HG03432 (cell line): ENCODE data around the gene CEACAM3.

Experiments used
- ATAC-seq: cut with Tn5 transposase; IDR thresholded peaks from one replicate; pipeline ENCODE4 v1.9.1; 2021; ENCODE audit warnings: mild to moderate bottlenecking, moderate library complexity; ENCODE audit not compliant: unreplicated experiment

CEACAM3 gene

DNA sequence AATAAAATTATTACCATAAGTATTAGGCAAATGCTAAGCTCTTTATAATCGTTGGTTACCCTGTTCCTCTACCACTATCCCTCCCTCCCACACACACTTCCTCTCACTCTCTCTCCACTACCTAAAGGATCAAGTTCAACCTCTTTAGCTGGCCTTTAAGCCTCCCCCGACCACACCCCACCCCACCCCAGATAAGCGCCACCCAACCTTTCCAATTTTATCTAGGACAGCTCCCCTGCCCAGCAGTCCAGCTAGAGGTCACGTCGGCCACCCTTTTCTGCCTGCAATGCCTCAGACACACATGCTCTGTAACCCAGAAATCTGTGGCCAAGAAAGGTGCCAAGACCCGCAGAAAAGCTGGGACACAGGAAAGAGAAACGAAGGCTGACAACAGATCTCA lies 47.0 kb downstream of the CEACAM3 start:
- ATAC-seq, result no peak

- no peak for ATAC-seq
Measured at GRCh38 chr19:41844601-41845000, 48.2 kb downstream of the CEACAM3 start, which contains the start of gene LYPD4. Gene LYPD4, minus strand, starts transcription at chr19:41844683. Its CDS starts 5,398 bp downstream, at chr19:41839285.

DNA sequence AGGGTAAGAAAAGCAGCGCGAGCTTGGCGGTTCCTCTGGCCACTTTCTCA lies 48.4 kb downstream of the CEACAM3 start, which contains the start of gene DMRTC2:
Gene DMRTC2, plus strand, starts transcription at position 42 of the 50 bp plus-strand sequence. CDS start 2,387 bp downstream, outside the sequence.
- no peak for ATAC-seq

DNA sequence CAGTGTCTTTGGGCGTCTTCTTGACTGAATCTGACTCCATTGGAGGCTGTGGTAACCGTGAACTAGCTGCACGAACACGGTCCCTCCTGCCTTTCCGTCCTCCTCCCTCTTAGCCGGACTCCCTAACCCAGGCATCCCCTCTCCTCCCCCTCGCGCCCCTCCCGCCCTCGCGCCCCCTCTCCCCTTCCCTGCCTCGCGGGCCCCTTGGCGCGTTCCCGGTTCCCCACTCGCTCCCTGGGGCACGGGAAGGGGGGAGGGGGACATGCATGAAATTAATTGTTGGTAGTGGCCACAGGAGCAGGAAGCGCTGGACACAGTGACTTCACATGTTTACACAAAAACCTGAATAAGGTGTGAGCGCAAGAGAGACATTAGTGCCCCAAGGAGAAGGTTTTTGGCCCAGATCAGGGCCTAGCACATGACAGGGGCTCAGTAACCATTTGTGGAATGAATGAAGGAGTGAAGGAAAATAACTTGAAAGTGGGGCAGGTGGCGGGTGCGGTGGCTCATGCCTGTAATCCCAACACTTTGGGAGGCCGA lies 48.7 kb downstream of the CEACAM3 start:
- no peak for ATAC-seq

DNA sequence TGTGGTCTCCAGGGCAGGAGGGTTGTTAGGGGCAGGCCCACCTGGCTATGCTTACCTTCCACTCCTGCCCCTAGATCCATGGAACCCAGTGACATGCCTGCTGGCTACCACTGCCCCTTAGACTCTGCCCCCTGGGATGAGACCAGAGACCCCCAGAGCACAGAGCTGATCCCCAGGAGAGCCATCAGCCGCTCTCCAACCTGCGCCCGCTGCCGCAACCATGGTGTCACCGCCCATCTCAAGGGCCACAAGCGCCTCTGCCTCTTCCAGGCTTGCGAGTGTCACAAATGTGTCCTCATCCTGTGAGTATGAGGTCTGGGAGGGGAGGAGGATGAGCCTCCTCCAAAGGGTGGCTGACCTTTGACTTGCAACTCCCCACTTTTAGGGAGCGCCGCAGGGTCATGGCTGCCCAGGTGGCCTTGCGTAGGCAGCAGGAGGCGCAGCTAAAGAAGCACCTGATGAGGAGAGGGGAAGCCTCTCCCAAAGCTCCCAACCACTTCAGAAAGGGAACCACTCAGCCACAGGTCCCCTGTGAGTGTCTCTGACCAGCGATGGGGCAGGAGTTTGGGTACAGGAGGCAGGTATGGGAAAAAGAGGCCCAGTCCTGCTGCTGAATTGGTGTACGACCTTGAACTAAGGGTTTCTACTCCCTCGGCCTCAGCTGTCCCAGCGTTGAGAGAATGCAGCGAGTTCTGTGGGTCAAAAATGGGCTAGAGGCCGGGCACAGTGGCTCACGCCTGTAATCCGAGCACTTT lies 51.1 kb downstream of the CEACAM3 start:
- no peak for ATAC-seq

DNA sequence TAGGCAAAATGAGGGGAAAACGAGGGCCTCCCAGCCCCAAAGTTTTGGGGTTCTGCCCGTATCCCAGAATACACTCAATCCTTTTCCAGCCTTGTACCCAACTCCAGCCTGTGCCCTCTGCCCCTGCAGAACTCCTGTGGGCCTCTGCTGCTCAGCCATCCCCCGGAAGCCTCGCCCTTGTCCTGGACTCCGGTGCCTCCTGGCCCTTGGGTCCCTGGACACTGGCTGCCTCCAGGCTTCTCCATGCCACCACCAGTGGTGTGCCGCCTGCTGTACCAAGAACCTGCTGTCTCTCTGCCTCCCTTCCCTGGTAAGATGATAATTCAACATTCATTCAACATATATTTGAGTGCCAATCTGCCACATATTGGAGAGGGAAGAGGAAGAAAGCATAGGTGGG lies 52.3 kb downstream of the CEACAM3 start:
- ATAC-seq, result no peak

GRCh38 chr19:41849067-41849466 lies 52.7 kb downstream of the CEACAM3 start:
- ATAC-seq, result no peak

GRCh38 chr19:41850381-41850780 lies 54.0 kb downstream of the CEACAM3 start:
- ATAC-seq, result no peak

- ATAC-seq, result no peak
Measured at GRCh38 chr19:41851456-41851855, 55.1 kb downstream of the CEACAM3 start.

DNA sequence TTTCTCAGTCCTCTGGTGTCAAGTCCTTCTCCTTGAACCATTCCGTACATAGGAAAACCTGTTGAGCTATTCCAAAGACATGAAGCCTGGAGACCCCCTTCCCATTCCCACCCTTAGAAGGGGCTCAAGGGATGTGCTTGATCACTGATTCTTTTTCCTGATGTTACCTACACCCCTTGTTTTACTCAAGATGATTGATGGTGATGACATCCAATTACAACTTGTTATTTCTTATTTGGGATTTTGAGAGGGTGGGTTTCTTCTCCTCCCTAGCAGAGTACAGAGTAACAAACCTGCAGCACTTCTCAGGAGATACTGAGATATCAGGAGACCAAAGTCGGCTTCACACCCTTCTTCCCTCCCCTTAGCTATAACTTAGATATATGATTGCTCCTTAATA lies 57.0 kb downstream of the CEACAM3 start:
- ATAC-seq, result no peak

- no peak for ATAC-seq
Measured at GRCh38 chr19:41853768-41854167, 57.4 kb downstream of the CEACAM3 start.

DNA sequence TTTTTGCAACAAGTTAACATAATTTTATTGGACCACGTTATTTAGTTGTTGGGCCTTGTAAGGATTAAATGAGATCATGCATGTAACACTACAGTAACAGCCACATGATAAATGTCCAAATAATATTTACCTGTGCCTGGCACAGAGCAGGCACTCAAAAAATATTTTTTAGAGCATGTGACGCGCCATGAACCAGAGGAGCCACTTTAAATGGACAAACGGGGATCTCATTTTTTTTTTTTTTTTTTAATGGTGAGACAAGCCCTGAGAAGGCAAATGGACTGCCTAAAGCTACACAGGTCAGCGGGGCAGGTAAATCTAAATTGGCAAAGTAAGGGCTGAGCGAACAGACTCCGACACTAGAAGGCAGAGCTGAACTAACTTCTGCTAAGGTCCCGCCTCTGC lies 62.8 kb downstream of the CEACAM3 start:
- no peak for ATAC-seq

- ATAC-seq, result peak; percentile 77
Measured at GRCh38 chr19:41859618-41860418, 63.4 kb downstream of the CEACAM3 start, which contains the start of gene RPS19. Gene RPS19, plus strand, starts transcription at chr19:41860255. Its CDS starts 520 bp downstream, at chr19:41860775.

DNA sequence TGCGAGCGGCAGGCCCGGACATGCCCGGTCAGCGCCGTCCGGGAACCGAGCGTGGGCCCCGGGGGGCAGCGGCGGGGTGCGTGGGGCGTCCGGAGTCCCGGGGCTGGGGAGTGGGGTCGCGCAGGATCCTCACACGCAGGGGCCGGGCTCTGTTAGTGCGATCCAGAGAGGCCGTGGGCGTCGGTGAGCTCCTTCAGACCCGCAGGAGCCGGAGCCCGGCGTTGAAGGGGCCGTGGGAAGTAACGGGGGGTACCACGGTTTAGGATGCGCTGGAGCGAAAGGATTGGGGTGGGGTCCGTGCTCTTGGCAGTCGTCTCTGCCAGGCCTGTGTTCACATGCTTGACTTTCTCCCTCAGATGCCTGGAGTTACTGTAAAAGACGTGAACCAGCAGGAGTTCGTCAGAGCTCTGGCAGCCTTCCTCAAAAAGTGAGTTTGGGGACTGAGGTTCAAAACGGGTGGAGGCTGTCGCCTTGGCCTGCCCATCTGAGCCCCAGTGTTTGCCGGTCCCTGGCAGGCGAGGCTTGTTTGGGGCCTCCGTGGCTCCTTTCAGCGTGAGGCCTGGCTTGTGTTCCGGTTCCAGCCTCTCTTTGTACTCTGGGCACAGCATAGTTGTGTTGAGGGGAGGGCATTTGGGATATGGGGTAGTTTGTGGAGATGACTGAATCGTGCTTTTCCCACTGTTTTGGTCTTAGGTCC lies 64.2 kb downstream of the CEACAM3 start:
- no peak for ATAC-seq
